Activated CD4-positive, alpha-beta T cell treated with anti-CD3 and anti-CD28 coated beads, Interleukin-2, amount 10 ng/mL, durations not matched to agents 24 days and 14 days (primary cell): Measurements from ENCODE around the gene RPTOR. TPM values are rescaled to one million over a fixed set of nuclear protein-coding genes. Genes with fewer than 3 reads are reported as not detected.

ENCODE experiments used
- DNase-seq: peaks from one replicate; pipeline ENCODE4 v3.0.0; 2022
- H3K27ac Mint-ChIP-seq: one replicate; pipeline ENCODE4 v1.8.0; 2022; ENCODE audit warnings: mild to moderate bottlenecking, mixed read lengths
- H3K27me3 Mint-ChIP-seq: one replicate; pipeline ENCODE4 v1.8.0; 2022; ENCODE audit warnings: mixed read lengths
- H3K36me3 Mint-ChIP-seq: one replicate; pipeline ENCODE4 v1.8.0; 2022; ENCODE audit warnings: low read depth, mild to moderate bottlenecking, mixed read lengths
- H3K4me1 Mint-ChIP-seq: one replicate; pipeline ENCODE4 v1.8.0; 2021; ENCODE audit warnings: mixed read lengths
- H3K4me3 Mint-ChIP-seq: one replicate; pipeline ENCODE4 v1.8.0; 2022; ENCODE audit warnings: mild to moderate bottlenecking, moderate library complexity, mixed read lengths
- H3K9me3 Mint-ChIP-seq: one replicate; pipeline ENCODE4 v1.8.0; 2021; ENCODE audit warnings: mixed read lengths
- intact Hi-C: fragments of 100-400 bp; cut with micrococcal nuclease; formaldehyde crosslinking; loops from one replicate; pipeline ENCODE4 v1.15.1; 2023
- total RNA-seq: library from RNA; stranded (reverse); gene quantifications from 2 replicates; pipeline ENCODE4 v1.2.3, GENCODE V29; 2022

RPTOR gene
- total RNA-seq, 1 donor from 2014 or later = 67.2 TPM

DNA sequence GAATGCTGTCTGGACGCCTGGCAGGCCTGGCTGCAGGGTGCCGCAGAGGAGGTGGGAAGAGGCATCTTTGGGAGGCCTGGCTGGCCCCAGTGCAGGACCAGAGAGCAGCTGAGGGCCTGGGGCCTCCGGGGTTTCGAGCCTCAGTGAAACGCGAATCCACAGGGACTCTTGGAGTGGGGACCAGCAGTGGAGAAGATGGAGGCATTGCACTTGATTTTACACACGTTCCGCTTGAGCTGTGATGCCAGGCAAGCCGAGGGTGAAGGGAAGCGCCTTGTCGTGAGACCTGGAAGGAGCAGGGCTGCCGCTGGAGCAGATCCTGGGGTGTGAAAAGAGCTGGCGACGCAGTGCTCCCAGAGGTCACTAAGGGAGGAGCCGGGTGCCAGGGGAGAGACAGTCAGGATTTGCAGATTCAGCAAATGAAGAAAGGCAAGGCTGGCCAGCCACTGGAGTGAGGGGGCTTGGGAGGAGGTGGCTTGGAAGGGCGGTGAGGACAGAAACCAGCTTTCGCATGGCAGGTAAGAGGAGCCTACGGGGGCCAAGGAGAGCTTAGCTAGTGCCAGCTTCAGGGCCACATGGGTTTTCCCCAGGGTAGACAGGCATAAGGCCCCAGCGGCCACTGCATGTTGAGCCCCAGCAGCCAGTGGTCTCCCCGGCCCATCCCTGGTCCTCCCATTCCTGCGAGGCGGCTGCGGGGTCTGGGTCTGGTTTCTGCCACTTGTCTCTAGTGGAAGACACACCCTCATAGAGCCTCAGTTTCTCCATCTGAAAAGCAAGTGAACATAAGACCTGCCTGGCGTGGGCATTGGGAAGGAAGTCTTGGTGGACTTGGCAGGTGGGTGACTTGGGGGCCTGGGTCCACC, 271.8 kb downstream of the RPTOR start:
- peaks cover 77% of the 10 kb centered on the region for H3K4me1 Mint-ChIP-seq
- no peak overlapping the region for H3K4me3 Mint-ChIP-seq
- intact Hi-C loops = no loop called here
- DNase-seq = no peak
- peaks cover 6% of the 10 kb centered on the region for H3K9me3 Mint-ChIP-seq
- peaks cover 55% of the 10 kb centered on the region for H3K36me3 Mint-ChIP-seq
- H3K27ac Mint-ChIP-seq = peak overlapping the region; percentile 37
- H3K27me3 Mint-ChIP-seq = no peaks in the 10 kb centered on the region

DNA sequence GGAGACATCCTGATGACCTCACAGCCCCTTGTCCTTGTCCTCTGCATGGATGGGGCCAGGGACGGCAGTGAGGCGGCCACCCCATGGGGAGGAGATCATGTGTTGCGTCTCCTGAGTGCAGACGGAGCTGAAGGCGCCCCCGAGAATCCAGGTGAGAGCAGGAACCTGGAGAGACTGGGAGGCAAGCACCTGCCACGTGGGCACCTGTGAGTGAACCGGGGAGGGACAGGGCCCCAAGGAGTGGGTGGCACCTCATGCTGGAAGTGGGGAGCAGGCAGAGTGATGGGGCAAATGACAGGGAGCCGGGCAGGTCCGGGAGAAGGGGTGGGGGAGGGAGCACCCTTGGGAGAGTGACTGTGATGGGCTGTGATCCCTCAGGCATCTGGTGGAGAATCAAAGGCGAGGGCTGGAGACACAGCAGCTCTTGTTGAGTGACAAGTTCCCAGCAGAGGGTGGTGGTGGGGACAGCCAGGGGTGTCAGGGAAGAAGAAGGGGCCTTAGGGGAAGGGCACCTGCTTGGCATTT, 272.7 kb downstream of the RPTOR start:
- no peaks in the 10 kb centered on the region for H3K27me3 Mint-ChIP-seq
- H3K27ac Mint-ChIP-seq = peak overlapping the region; percentile 56
- peaks cover 3% of the 10 kb centered on the region for H3K9me3 Mint-ChIP-seq
- intact Hi-C loops = no loop called here
- H3K4me1 Mint-ChIP-seq = peaks cover 77% of the 10 kb centered on the region
- DNase-seq = no peak
- H3K36me3 Mint-ChIP-seq = peaks cover 55% of the 10 kb centered on the region
- H3K4me3 Mint-ChIP-seq = no peak overlapping the region

DNA sequence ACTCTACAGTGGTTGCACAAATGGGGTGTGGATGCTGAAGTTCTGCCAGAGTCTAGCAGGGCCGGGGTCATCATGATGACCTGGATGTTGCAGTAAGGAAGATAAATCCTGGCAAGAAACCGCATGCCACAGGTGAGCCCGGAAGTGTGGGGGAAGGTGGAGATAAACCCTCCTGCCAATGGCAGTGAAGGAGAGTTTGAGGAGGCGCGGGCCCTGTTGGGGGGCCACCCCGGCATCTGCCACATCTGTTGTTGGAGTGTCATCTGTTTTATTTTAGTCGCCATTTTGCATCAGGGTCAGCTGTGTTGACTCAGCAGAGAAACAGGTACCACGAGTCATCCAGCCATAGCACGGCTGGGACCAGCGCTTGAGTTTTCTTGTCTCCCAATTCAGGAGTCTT, 273.2 kb downstream of the RPTOR start:
- intact Hi-C loops = loop anchor here (2.0 kb wide), 1 partner anchor 27 kb away; no protein-coding TSS in a partner anchor
- no peak overlapping the region for H3K4me3 Mint-ChIP-seq
- H3K27ac Mint-ChIP-seq = peak overlapping the region; percentile 60
- peaks cover 3% of the 10 kb centered on the region for H3K9me3 Mint-ChIP-seq
- peaks cover 76% of the 10 kb centered on the region for H3K4me1 Mint-ChIP-seq
- peaks cover 57% of the 10 kb centered on the region for H3K36me3 Mint-ChIP-seq
- H3K27me3 Mint-ChIP-seq = no peaks in the 10 kb centered on the region
- DNase-seq = no peak

GRCh38 chr17:80818871-80819270, 274.2 kb downstream of the RPTOR start:
- intact Hi-C loops = loop anchor here (2.0 kb wide), 1 partner anchor 28 kb away; no protein-coding TSS in a partner anchor
- DNase-seq = no peak
- peak overlapping the region; percentile 84 for H3K27ac Mint-ChIP-seq
- H3K4me1 Mint-ChIP-seq = peaks cover 72% of the 10 kb centered on the region
- H3K9me3 Mint-ChIP-seq = peaks cover 3% of the 10 kb centered on the region
- no peak overlapping the region for H3K4me3 Mint-ChIP-seq
- H3K36me3 Mint-ChIP-seq = peaks cover 59% of the 10 kb centered on the region
- H3K27me3 Mint-ChIP-seq = no peaks in the 10 kb centered on the region

DNA sequence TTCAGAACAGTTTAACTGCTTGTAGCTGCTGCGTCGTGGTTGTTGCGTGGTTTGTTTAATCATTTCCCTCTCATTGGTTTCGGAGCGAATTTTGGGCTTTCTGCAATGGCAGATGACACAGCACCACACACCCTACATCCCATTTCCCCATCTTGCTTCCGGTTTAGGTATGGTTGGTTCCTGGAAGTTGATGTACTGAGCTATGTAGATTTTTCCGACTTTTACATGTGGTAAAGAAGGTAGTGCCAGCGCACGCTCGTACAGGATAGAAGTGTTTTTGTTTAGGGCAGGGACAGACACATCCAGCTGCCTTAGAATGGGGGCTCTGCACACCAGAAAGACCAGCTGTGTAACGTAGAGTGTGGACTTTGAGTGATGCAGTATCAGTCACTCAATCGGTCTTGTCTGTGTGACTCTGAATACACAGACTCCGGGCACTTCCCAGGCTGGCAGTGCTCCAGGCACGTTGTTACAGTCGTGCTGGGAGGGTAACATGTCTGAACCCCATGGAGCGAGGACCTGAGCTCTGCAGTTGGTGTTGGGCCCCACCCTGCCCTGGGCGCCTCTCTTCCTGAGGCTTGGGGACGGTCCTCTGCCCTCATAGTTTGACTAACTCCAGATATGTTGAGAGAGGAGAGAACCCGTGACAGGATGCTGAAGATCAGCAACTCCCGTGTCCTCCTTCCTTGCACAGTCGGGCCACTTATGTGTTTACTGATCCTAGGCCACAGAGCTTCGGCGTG, 275.0 kb downstream of the RPTOR start:
- no peaks in the 10 kb centered on the region for H3K27me3 Mint-ChIP-seq
- peak overlapping the region; percentile 84 for H3K27ac Mint-ChIP-seq
- intact Hi-C loops = loop anchor here (2.0 kb wide), 1 partner anchor 29 kb away; no protein-coding TSS in a partner anchor
- peaks cover 65% of the 10 kb centered on the region for H3K4me1 Mint-ChIP-seq
- H3K9me3 Mint-ChIP-seq = peaks cover 3% of the 10 kb centered on the region
- H3K4me3 Mint-ChIP-seq = peak overlapping the region; percentile 53
- peak; percentile 77 for DNase-seq
- peaks cover 58% of the 10 kb centered on the region for H3K36me3 Mint-ChIP-seq

DNA sequence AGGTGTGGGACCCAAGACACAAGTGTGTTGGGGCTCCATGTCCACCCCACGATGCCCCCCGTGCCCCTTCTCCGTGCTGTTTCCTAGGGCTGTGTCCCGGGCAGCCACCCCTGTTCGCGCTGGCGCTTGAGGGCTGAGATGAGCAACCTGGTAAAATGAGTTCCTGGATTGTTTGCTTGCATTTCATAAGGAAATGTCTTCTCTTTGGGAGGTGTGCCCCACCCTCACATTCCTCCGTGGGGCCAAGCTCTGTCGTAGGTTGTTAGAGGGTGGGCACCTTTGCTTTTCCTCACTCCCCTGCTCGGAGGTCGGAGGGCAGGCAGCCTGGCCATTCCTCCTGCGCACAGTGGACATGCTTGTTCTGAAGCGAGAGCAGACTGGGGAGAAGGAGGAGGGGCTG, 275.7 kb downstream of the RPTOR start:
- no peak for DNase-seq
- Mint-ChIP-seq H3K27ac (peak overlapping the region; percentile 84), H3K9me3 (peaks cover 3% of the 10 kb centered on the region), H3K36me3 (peaks cover 55% of the 10 kb centered on the region), H3K4me3 (peak overlapping the region; percentile 53), H3K27me3 (no peaks in the 10 kb centered on the region), H3K4me1 (peaks cover 59% of the 10 kb centered on the region)
- intact Hi-C loops = no loop called here

DNA sequence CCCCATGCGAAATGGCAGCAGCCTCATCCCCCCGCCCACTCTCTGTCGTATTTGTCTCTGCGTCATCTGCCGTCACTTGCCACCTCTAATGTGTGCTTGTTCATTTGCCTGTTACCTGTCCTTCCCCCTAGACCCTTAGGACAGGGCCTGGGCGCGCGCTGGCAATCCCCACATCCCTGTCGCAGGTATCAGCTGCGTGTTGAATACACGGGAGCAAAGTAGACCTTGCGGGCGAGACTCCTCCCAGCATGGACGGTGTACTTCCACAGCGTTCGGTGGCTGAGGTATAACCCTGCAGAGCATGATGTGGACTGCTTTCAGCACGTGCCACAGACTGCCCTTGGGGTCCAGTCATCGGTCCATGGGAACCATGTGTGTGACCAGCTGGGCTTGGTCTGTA, 276.9 kb downstream of the RPTOR start:
- Mint-ChIP-seq H3K4me3 (no peak overlapping the region), H3K27ac (peak overlapping the region; percentile 65), H3K4me1 (peaks cover 55% of the 10 kb centered on the region), H3K9me3 (peaks cover 3% of the 10 kb centered on the region), H3K27me3 (no peaks in the 10 kb centered on the region), H3K36me3 (peaks cover 53% of the 10 kb centered on the region)
- intact Hi-C loops = no loop called here
- DNase-seq = no peak

DNA sequence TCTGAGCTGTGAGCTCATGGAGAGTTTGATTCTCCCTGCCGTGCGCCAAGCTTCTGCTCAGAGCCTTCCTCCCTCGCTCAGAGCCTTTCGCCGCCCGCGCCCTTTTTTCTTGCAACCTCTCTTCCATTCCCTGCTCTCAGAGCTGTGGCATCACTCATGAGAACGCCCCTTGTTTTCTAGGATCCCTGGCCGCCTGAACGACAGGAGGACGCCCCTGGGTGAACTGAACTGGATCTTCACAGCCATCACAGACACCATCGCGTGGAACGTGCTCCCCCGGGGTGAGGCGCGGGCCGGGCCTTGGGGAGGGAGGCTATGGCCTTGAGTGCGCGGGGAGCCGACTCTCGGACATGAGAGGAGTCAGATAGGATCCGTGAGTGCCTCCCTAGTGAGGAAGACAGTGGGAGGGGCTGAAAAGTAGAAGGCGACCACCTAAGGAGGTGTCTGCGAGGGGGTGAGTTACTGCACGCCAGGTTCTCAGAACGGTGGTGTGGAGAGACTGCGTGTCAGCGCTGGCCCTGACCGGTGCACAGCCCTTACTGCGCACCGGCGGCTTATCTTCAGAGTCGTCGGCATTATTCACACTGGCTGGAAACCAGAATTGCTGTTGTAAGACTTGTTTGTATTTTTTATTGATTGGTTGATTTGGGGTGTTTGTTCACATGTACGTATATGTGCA, 277.5 kb downstream of the RPTOR start:
- no peaks in the 10 kb centered on the region for H3K27me3 Mint-ChIP-seq

DNA sequence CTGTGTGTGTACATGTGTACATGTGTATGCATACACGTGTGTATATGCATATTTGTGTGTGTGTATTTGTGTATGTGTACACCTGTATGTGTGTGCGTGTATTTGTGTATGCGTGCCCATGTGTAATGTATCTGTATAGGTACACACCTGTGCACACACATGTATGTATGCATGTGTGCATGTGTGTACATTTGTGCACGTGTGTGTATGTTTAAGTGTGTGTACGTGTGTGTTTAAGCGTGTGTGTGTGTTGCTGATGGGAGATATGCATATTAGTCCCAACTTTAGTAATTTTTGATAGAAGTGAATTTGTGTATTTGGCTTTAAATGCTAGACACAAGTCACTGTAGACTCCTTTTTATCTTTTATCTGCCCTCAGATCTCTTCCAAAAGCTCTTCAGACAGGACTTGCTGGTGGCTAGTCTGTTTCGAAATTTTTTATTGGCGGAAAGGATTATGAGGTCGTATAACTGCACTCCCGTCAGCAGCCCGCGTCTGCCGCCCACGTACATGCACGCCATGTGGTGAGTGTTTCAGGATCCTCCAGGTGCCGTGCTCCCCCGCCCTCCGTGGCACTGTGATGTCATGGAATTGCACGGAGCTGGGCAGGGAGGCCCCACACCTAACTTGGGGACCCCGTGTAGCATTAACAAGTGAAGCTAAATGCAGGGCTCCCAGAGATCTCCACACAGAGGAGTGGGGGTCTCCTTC, 278.2 kb downstream of the RPTOR start:
- Mint-ChIP-seq H3K36me3 (peaks cover 55% of the 10 kb centered on the region), H3K27me3 (no peaks in the 10 kb centered on the region), H3K4me3 (no peak overlapping the region), H3K4me1 (peaks cover 52% of the 10 kb centered on the region), H3K27ac (peak overlapping the region; percentile 0), H3K9me3 (peaks cover under 1% of the 10 kb centered on the region)
- no peak for DNase-seq
- intact Hi-C loops = no loop called here

More for the DNA sequence above, 277.5 kb downstream of the RPTOR start:
- Mint-ChIP-seq H3K4me3 (no peak overlapping the region), H3K9me3 (peaks cover 3% of the 10 kb centered on the region), H3K4me1 (peaks cover 58% of the 10 kb centered on the region), H3K36me3 (peaks cover 58% of the 10 kb centered on the region), H3K27ac (no peak overlapping the region)
- intact Hi-C loops = no loop called here
- DNase-seq = no peak

DNA sequence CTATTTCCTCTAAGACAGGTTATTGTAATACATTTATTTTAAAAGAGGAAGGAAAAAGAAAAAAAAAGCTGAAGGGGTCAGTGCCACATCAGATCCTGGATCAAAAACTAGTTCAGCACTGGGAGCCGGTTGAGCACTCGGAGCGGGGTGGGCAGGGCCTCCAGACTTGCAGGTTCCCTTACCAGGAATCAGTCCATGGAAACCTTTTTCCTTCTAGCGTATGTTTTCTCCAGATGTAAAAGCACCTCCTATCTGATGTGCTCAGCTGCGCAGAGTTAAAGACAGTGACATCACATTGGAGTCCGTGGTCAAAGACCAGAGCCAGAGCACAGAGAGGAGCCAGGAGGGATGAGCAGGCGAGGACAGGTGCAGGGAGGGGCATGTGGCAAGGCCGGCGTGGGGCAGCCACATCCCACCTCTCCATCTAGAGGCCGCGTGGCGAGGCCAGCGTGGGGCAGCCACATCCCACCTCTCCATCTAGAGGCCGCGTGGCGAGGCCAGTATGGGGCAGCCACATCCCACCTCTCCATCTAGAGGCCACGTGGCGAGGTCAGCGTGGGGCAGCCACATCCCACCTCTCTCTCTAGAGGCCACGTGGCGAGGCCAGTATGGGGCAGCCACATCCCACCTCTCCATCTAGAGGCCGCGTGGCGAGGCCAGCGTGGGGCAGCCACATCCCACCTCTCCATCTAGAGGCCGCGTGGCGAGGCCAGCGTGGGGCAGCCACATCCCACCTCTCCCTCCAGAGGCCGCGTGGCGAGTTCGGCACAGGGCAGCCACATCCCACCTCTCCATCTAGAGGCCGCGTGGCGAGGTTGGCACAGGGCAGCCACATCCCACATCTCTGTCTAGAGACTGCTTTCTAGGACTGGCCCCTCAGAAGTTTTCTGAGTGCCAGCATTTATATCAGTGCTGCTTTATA, 280.2 kb downstream of the RPTOR start:
- H3K4me1 Mint-ChIP-seq = peaks cover 45% of the 10 kb centered on the region
- peaks cover 52% of the 10 kb centered on the region for H3K36me3 Mint-ChIP-seq
- H3K27me3 Mint-ChIP-seq = no peaks in the 10 kb centered on the region
- no peak overlapping the region for H3K27ac Mint-ChIP-seq
- no peak overlapping the region for H3K4me3 Mint-ChIP-seq
- intact Hi-C loops = no loop called here
- no peak for DNase-seq
- H3K9me3 Mint-ChIP-seq = no peaks in the 10 kb centered on the region

DNA sequence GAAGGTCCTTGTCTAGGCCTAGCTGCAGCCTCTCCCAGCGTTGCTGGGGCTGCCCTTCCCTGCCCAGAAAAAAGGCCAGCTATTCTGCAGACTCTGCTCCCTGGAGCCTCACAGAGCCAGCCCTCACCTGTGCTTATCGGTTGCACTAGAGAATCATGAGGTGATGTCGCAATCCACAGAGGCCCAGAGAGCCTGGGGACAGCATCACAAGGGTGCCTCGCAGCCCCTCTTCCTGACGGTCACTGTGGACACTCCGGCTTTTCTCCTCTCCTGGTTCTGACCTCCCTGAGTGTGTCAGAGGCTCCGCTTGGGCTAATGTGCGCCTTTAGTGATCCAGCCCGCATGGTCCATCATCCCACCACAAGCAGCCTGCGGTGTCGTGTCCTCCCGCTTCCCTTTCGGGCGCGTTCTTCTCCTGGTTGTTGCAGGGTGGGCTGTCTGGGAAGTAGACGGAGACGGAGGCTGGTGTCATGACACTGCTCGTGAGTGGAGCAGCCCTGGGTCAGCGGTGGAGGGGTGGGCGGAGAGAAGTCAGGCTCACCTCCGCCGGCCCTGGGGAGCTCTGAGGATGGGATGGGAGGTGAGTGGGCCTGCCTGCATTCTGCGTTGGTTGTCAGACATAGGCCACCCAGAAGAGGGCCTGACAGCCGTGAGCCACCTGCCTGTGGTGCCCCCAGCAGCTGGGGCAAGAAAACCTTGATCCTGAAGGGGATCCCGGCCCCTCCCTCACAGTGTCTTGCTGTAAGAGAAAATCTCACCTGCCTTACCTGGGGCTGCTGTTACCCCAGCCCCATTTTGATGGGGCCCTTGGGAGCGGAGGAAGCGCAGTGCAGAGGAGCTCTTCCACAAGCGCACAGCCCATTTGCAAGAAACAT, 281.1 kb downstream of the RPTOR start:
- Mint-ChIP-seq H3K4me3 (no peak overlapping the region), H3K4me1 (peaks cover 45% of the 10 kb centered on the region)

More for the DNA sequence above, 281.1 kb downstream of the RPTOR start:
- no peaks in the 10 kb centered on the region for H3K9me3 Mint-ChIP-seq
- no peaks in the 10 kb centered on the region for H3K27me3 Mint-ChIP-seq
- H3K36me3 Mint-ChIP-seq = peaks cover 55% of the 10 kb centered on the region
- intact Hi-C loops = no loop called here
- DNase-seq = no peak
- H3K27ac Mint-ChIP-seq = peak overlapping the region; percentile 60
